Osteocyte (in vitro differentiated cells): ENCODE data around the gene OVCA2. TPM values are rescaled to one million over a fixed set of nuclear protein-coding genes. Genes with fewer than 3 reads are reported as not detected.

ENCODE experiments used
- DNase-seq: peaks from one replicate; pipeline ENCODE4 v3.0.0; 2021; ENCODE audit warnings: mixed read lengths; ENCODE audit not compliant: unreplicated experiment; ENCODE audit errors: extremely low spot score
- H3K27ac Mint-ChIP-seq: one replicate; pipeline ENCODE4 v1.8.0; 2021; ENCODE audit warnings: mild to moderate bottlenecking, mixed read lengths; ENCODE audit not compliant: unreplicated experiment
- H3K27me3 Mint-ChIP-seq: one replicate; pipeline ENCODE4 v1.8.0; 2021; ENCODE audit warnings: mixed read lengths; ENCODE audit not compliant: unreplicated experiment
- H3K36me3 Mint-ChIP-seq: one replicate; pipeline ENCODE4 v1.8.0; 2021; ENCODE audit warnings: mixed read lengths; ENCODE audit not compliant: unreplicated experiment
- H3K4me1 Mint-ChIP-seq: one replicate; pipeline ENCODE4 v1.8.0; 2021; ENCODE audit warnings: mixed read lengths; ENCODE audit not compliant: unreplicated experiment
- H3K4me3 Mint-ChIP-seq: one replicate; pipeline ENCODE4 v1.8.0; 2021; ENCODE audit warnings: mild to moderate bottlenecking, moderate library complexity, mixed read lengths; ENCODE audit not compliant: unreplicated experiment
- H3K9me3 Mint-ChIP-seq: one replicate; pipeline ENCODE4 v1.8.0; 2021; ENCODE audit warnings: mixed read lengths; ENCODE audit not compliant: unreplicated experiment
- CTCF ChIP-seq: fragments of 200-600 bp; sonication (generic); IDR thresholded peaks from 2 replicates; pipeline ENCODE4 v1.5.0; 2021; ENCODE audit warnings: antibody characterized with exemption, mild to moderate bottlenecking, moderate library complexity
- long read RNA-seq: library from polyadenylated mRNA; unstranded; transcript quantifications from one replicate; pipeline ENCODE4 v2.0.0, GENCODE V29; 2021
- total RNA-seq: library from RNA; stranded (reverse); gene quantifications from 2 replicates; pipeline ENCODE4 v1.2.1, GENCODE V29; 2021

The OVCA2 gene
- 33.2 and 35.9 TPM in 2 replicates for total RNA-seq
- long read RNA-seq, transcript OVCA2-201 (2 exons, 1,122 nt) = major isoform, 7 of 7 reads
- long read RNA-seq, partial matches to known transcripts = 0 of 7 reads
- long read RNA-seq, other reads (novel, unspliced or antisense) = 0 of 7 reads

DNA sequence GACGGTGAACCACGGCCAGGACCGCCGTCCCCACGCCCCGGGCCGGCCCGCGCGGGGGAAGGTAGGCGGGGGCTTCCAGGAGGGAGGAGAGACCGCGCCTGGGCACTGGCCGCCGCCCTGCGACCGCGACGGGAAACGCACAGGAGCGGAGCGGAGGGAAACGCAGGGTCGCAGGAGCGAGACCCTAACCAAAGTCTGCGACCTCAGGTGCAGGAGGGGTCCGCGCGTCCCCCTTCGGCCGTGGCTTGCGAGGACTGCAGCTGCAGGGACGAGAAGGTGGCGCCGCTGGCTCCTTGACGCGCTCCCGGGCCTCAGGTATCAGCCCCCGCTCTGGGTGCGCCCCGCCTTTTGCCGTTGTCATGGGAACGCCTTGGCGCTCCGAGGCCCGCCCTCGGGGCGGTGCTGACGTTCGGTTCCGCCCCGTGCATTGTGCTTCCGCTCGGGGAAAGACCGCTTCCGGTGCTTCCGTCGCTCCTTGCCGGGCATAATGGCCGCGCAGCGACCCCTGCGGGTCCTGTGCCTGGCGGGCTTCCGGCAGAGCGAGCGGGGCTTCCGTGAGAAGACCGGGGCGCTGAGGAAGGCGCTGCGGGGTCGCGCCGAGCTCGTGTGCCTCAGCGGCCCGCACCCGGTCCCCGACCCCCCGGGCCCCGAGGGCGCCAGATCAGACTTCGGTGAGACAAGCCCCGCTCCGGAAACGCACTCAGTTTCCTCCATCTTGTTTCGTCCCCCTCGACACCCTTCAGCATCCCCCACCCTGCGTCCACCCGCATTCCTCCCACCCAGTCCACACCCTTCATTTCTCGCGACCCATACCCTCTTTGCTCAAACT is at the start of gene OVCA2:
Gene OVCA2 (plus strand): TSS at position 462 of the 829 bp plus-strand sequence. CDS start 26 bp downstream, at position 488.
- Mint-ChIP-seq H3K27me3 (no peaks in the 10 kb centered on the region), H3K9me3 (no peaks in the 10 kb centered on the region), H3K4me3 (peak within 1 kb of the TSS; percentile 90), H3K27ac (peak within 1 kb of the TSS; percentile 95), H3K36me3 (peaks cover 16% of the 10 kb centered on the region), H3K4me1 (peaks cover 23% of the 10 kb centered on the region)
- peak; percentile 57 for TF ChIP-seq CTCF
- peak; percentile 99 for DNase-seq

- H3K27ac Mint-ChIP-seq = no peak overlapping the region
- no peak overlapping the region for H3K4me3 Mint-ChIP-seq
- no peaks in the 10 kb centered on the region for H3K9me3 Mint-ChIP-seq
- H3K4me1 Mint-ChIP-seq = peaks cover 21% of the 10 kb centered on the region
- no peaks in the 10 kb centered on the region for H3K36me3 Mint-ChIP-seq
- peaks cover 3% of the 10 kb centered on the region for H3K27me3 Mint-ChIP-seq
- DNase-seq = no peak
- no peak for TF ChIP-seq CTCF
Measured at GRCh38 chr17:1992541-1992940, 49.3 kb upstream of the OVCA2 start.

DNA sequence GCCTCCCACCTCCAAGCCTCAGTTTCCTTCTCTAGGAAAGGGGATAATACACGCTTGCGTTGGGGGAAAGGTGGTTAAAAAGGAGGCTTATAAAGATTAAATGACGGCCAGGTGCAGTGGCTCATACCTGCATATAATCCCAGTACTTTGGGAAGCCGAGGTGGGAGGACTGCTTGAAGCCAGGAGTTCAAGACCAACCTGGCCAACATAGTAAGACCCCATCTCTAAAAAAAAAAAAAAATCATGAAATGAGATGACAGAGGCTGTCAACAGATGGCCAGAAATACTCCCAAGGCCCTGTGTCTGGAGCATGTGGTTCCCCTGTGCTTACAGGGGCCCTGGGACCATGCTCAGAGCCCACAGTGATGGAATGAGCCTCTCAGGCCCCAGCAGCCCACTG is 47.1 kb upstream of the OVCA2 start:
- Mint-ChIP-seq H3K4me3 (no peak overlapping the region), H3K36me3 (no peaks in the 10 kb centered on the region), H3K9me3 (no peaks in the 10 kb centered on the region), H3K27ac (no peak overlapping the region), H3K4me1 (peaks cover 19% of the 10 kb centered on the region), H3K27me3 (peaks cover 3% of the 10 kb centered on the region)
- DNase-seq = no peak
- no peak for TF ChIP-seq CTCF

DNA sequence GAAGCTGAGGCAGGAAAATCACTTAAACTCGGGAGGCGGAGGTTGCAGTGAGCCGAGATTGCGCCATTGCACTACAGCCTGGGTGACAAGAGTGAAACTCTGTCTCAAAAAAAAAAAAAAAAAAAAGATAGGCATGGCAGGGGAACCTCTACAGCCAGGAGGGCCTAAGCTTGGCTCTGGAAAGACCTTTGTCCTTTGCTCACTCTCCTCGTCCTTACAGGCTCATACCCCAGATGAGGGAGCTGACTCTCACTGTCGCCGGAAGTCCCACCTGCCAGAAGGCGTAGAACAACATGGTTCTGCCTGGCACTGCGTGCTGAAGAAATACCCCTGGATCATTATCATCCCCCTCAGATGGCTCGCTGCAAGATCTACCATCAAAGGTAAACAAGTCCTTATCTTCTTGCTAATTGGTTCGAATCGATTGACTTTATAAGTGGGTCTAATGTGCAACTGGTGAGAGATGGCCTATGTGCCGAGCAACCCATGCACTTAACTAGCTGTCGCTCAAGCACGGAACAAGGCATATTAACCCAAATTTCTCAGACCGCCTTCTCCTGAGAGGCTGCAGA is 46.4 kb upstream of the OVCA2 start:
- H3K27ac Mint-ChIP-seq = no peak overlapping the region
- H3K9me3 Mint-ChIP-seq = no peaks in the 10 kb centered on the region
- H3K4me3 Mint-ChIP-seq = no peak overlapping the region
- no peak for TF ChIP-seq CTCF
- peaks cover 3% of the 10 kb centered on the region for H3K27me3 Mint-ChIP-seq
- DNase-seq = no peak
- H3K36me3 Mint-ChIP-seq = no peaks in the 10 kb centered on the region
- H3K4me1 Mint-ChIP-seq = peaks cover 25% of the 10 kb centered on the region
